GM10847 (cell line): ENCODE results near the gene TMEM9.

Source experiments
- POLR2A ChIP-seq: IDR thresholded peaks from 2 replicates; pipeline ENCODE4 v1.6.1; 2011; ENCODE audit not compliant: insufficient read length; ENCODE audit errors: extremely low read depth

The TMEM9 gene

DNA sequence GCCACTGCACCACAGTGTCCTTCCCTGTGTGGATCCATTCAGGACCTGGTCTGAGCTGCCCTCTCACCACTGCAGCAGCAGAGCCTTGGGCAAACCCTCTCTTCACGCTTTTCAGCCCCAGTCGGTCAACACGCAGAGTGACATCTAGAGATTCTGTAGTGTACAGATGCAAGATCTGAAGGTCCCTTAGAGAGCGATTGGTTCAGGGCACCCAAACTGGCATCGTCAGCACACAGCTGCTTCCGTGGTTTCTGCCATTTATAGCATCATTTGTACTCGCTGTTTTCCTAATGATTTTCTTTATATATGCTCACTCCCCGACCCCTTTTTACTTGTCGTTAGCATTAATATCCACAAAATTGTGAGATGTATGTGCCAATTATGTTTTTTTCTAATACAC is 25.8 kb downstream of the TMEM9 start:
- no peak for TF ChIP-seq POLR2A

DNA sequence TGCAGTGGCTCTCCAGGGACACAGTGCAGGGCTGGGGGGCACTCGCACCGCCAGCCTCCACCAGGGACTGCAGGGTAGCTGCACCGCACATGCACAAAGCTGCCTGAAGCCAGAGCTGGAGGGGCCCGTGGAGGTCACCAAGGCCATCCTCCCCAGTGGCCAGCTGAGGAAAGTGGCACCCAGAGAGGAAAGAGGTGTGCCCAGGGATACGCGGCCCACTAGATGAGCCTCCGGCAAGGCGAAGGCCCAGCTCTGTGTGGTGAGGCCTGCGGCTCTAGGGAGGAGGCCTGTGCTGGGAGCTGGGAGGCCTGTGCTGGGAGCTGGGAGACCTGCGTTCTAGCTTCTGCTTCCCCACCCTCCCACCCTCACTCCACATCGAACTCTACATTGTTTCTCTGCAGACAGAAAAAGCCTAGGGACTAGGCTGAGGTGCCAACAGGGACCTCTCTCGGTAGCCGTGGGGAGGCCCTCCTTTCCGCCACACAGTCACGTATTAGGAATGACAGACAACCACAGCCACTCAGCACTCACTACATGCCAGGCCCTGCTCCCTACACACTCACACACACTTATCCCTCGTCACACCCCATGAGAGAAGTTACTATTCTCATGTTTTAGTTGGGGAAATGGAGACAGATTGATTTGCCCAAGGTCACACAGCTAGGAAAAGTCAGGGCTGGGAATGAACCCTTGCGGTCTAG is 26.4 kb downstream of the TMEM9 start:
- TF ChIP-seq POLR2A = no peak

DNA sequence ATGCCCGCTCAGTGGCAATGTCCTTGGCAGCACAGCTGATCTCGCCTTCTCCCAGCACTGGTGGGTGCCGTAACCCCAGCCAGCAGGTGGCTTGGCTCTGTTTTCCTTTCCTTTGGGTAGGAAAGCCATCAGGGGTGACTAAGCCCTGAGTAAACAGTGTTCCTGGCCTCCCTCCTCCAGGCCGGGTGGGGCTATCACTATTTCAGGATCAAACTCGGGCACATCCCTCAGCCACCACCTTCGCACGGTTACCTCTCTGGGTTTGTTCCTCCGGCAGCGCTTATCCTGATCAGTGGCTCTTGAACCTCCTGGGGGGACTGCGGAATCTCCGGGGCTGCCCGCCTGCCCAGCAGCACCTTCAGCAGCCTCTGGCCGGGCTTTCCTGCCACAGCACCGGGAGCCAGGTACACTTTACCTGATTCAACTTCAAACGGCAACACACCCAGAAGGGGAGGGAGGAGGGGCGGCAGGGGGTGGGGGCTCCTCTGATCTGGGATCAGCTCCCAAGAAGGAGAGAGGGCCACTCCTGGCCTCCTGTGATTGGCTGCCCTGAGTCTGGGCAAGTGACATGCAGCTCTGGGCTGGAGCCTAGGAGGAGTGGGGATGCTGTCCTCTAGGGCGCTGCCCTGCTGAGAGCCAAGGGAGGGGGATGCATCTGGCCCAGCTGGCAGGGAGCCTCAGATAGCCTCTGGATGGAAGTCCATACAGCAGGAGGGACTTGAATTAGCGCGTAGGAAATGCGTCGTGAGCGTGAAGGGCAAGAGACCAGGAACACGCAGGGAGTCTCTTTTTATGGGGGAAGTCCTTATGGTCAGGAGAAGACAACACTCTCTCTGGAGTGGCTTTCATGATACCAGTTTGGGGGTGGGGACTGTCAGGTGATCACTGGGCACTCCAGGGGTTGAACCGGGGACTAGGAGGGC is 27.2 kb downstream of the TMEM9 start, which contains the start of gene ASCL5:
Gene ASCL5, minus strand, starts transcription at position 353 of the 923 bp plus-strand sequence. CDS start 11,812 bp downstream, outside the sequence.
- TF ChIP-seq POLR2A = no peak

DNA sequence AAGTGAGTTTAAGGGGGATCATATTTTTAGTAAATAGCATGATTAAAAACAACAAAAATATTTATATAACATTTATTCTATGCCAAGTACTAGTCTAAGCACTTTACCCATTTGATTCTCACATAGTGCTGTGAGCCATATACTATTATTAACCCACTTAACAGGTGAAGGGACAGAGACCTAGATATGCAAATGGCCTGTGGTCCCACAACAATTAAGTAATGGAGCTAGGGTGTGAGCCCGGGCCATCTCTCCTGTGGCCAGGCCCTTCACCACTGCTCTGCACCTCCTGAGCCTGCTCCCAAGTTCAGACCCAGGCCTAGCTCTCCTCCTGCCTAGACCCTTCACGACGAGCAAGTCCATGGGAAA is 27.8 kb downstream of the TMEM9 start:
- no peak for TF ChIP-seq POLR2A

DNA sequence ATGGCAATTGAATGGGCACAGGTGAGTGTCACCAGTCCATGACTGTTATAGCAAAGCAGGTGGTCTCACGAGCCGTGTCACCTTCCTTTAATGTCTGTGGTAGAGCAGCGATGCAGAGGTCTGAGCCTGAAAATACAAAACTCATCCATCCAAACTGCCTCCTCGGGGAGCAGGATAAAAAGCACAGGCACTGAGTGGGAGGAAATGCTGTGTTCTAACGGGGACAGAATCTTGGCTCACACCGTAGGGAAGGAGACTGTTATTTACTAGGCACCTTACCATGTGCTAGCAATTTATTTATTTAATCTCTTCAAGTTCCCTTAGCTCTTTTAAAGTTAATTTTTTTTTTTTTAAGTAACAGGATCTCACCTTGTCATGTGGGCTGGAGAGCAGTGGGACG is 28.5 kb downstream of the TMEM9 start:
- TF ChIP-seq POLR2A = no peak

DNA sequence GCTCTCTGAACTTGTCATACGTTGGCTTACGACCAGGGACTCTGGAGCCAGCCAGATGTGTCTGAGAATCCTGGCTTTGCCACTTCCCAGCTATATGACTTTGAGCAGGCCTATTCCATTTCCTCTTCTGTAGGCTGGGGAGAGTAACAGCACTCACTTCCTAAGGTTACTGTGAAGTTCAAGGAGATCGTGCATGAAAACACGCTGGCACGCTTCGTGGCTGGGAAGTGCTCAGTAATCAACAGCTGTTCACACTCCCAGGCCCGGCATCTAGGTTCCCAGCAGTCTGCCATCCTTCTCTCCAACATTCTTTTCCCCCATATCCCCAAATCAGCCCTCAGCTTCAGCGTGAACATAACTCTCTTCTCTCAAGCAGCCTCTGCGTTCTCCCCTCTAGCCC is 29.3 kb downstream of the TMEM9 start:
- no peak for TF ChIP-seq POLR2A

DNA sequence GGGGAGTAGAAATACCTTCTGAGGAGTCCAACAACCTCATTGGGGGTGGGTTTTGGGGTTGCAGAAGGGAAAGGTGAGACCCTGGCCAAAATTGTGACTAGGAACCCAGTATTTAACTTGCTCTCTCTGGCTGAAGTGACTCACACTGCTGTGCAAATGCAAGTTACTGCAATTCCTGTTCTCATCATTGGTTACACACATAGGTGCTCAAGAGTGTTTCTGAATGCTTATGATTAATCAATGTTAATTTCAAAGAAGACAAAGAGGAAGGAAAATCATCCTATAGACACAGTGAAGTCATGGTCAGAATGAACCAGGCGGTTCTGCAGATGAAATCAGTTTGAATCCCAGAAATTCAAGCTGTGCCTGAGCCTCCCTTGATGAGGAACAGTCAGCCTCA is 30.4 kb downstream of the TMEM9 start:
- no peak for TF ChIP-seq POLR2A

DNA sequence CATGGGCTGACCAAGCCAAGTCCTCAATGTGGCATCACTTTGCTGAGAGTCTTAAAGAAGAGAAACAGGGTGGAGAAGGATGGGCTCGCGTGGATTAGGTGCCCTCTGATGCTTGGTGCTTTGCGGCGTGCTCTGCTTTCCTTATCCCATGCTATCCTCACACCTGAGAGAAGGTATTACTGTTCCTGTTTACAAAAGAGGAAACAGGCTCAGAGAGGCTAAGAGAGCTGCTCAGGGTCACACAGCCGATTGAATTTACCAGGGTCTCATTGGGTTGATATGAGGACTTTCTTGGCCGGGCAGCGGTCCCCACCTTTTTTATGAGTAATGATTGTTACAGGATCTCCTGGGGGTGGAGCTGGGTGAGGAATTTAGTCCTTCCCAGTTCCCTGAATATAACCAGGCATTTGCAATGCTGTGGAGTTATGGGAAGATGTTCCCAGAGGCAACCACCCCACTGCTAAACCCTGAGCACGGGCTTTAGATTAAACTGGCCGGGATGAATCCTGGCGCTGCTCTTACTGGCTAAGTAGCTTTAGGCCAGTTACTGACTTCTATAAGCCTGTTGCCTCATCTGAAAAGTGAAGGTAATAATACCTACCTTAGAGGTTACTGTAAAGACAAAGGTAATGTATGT is 31.8 kb downstream of the TMEM9 start:
- no peak for TF ChIP-seq POLR2A

DNA sequence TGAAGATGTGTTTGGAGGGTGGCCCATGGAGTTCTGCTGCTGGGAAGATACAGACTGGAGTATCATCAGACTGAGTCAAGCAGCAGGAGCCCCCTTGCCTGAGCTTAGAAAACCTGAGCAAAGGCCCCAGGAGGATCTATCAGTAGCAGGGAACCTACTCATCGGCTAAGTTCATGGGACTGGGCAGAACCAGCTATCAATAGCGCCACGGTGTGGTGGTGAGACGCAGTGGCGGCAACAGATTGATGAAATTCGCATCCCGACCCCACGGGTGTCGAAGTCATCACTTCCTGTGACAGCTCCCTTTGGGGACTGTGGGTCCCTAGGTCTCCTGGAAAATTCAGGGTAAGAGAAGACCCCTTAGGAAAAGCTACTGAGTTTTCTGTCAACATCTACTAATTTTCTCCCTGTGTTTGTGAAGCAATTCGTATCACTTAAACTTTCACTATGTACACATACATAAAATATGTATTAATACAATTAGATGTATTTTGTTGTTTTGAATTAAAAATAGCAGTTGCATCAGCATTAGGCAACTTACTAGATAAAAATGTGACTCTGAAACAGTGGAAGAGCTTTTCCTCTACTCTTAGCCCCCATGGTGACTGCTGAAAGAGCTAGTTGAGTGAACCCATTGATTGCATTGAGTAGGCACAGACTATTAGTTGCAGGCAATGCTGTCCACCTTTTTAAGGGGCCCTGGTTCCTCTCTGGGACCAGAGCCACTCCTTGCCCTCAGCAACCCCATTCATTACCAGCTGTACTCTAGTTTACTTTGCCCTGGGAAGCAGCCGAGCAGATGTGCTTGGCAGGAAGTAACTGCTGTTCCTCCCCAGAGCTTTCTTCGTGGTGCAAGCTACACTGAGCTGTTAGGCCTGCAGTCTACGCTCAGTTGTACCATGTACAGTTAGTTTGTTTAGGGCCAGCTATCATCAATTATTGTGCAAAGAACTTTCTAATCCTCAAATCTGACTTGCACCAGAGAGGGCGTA is 34.8 kb downstream of the TMEM9 start:
- TF ChIP-seq POLR2A = no peak

DNA sequence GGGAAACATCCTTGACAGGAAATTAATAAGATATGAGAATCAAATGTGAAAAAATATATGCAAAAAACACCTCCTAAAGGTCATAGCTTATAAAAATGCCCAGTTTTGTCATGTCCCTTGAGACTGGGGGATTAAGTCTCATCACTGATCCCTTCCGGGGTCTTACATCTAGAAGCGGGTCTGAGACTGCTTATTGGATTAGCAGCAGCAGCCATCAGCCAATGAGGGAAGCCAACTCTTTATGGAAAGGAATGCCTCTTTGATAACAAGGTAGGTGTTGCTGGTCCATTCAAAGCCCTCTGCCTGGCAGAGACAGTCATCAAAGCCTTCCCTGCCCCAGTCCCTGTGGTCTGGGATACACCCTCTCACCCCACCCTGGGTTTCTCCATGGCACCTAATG is 38.2 kb downstream of the TMEM9 start:
- no peak for TF ChIP-seq POLR2A

DNA sequence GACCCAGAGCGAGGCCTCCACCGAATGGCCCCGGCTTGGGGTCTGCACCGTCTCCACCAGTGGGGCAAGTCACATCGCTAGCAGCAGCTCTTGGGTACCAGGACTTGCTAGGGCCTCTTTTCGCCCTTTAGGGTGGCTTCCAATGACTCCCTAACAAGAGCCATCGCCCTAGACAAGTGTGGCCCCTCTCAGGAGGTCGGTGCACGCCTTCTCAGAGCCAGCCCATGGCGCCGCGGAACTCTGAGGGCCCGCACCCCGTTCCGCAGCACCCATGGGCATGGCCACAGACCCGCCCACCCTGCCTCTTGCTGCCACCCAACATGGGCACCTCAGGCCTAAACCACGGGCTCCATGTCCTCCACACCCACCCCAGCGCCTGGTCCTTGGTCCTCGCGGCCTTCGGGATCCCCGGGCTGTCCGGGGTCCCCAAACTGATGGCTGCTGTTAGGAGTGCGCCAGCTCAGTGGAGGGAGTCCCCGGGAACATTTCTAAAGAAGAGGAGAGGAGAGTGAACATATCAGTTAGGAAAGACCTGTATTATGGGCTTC is 38.8 kb downstream of the TMEM9 start:
- no peak for TF ChIP-seq POLR2A

DNA sequence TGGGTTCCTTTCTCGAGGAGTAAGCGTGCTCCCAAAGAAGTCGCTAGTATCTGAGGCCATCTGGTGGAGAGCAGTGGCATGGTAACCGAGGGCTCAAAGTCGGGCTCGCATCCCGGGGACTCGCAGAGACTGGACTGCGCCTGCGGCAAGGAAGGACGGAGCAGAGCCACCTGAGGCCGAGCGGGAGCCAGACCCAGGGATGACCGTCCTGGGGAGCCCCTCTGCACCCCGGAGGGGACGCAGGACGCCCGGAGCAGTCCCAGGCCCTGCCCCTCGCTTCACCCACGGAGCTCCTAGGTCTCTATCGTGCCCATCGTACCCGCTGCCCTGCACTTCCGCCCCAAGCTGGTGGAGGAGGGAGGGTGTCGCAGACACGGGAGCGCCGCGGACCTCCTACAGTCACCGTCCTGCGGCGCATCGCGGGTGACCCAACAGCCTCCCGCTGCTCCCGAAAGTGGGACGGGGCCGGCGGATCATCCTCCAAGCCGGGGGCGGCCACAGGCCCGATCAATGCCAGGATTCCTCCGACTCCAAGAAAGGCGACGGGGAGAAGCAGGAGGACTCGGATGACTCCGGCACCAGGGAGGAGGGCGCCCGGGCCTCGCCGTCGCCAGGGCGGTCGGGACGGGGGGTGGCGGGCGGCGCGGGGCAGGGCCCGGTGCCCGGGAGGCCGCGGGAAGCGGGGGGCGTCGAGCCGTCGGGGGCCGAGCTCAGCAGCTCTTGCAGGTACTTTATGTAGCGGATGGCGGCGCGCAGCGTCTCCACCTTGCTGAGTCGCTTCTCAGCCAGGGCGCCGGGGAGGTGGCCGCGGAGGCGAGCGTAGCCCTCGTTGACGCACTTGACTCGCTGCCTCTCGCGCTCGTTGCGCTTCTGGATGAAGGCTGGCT is 39.8 kb downstream of the TMEM9 start:
- TF ChIP-seq POLR2A = no peak

DNA sequence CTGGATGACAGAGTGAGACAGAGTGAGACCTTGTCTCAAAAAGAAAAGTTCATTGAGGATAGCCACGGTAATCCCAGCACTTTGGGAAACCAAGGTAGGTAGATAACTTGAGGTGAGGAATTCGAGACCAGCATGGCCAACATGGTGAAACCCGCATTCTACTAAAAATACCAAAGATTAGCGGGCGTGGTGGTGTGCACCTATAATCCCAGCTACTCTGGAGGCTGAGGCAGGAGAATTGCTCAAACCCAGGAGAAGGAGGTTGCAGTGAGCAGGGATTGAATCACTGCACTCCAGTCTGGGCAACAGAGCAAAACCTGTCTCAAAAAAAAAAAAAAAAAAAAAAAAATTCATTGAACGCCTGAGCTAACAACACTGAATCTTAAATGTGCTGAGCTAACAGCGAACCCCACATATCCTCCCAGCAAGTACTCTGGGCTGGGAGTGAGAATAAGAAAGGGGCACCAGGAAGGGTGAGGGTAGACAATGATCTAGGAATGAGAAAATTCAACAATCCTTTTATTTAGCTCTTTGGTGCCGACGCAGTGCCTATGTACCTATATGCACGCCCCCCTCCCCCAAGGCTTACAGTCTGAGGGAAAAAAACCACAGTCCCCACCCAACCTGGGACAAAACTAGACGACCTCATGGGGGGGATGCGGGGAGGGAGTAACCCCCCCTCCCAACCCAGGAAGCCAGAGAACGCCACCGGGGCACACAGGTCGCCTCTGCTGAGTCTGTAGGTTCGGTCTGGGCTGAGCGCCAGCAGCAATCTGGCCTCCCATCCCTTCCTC is 40.6 kb downstream of the TMEM9 start:
- TF ChIP-seq POLR2A = no peak

DNA sequence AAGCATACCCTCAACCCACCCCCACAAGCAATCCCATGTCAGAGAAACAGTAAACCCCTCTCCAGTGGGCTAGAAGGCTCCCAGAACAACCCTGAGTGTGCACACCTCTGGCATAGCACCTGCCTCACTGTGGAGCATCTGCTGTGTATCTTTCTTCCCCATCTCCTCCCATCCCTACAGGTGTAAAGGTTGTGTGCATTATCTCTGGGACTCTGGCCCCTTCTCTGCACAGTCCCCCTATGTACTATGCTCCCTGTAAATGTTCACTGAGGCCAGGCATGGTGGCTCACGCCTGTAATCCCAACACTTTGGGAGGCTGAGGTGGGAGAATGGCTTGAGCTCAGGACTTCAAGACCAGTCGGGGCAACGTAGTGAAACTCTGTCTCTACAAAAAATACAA is 41.3 kb downstream of the TMEM9 start:
- TF ChIP-seq POLR2A = no peak
